Stimulated activated CD8-positive, alpha-beta memory T cell treated with anti-CD3 and anti-CD28 coated beads, Interleukin-12 subunit alpha, Interleukin-12 subunit beta, amount 100 ng/mL, for 4 hours (primary cell): Measurements from ENCODE around the gene MAX.

ENCODE experiments used
- DNase-seq: peaks from one replicate; pipeline ENCODE4 v3.0.0-alpha.2; 2020; ENCODE audit warnings: low read depth

MAX gene, protein sequence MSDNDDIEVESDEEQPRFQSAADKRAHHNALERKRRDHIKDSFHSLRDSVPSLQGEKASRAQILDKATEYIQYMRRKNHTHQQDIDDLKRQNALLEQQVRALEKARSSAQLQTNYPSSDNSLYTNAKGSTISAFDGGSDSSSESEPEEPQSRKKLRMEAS

DNA sequence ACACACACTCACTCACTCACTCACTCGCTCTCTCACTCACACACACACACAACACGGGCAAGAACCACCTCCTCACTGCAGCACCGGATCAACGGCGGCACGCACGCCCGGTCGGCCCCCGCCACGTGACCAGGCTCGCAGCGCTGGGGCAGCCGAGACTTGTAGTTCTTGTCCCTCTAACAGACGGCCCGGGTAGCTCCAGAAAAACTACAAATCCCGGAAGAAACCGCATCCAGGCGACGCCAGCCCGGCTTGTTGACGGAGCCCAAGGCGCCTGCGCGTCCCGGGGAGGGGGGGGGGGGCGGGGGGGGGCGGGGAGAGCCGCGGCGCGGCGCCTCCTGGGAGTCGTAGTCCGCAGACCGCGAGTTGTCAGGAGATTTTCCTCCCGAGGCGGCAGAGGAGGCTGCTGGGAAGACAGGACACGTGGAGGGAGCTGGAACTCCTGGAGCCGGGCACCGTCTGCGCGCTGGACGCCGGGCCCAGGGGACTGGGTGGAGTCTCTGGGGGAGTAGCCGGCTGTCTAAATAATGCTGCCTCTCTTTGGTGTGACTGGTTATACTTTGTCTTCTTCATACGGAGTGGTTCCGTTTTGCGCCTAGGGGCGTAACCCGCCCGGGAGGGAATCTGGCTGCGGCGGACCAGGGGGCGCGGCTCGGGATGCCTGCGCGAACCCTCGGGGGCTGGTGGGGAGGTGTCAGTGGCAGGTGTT, at the start of gene MAX:
TSS of gene MAX (minus strand) at position 77 of the 709 bp plus-strand sequence. CDS start 178 bp downstream, outside the sequence.
- DNase-seq, result peak; percentile 97

DNA sequence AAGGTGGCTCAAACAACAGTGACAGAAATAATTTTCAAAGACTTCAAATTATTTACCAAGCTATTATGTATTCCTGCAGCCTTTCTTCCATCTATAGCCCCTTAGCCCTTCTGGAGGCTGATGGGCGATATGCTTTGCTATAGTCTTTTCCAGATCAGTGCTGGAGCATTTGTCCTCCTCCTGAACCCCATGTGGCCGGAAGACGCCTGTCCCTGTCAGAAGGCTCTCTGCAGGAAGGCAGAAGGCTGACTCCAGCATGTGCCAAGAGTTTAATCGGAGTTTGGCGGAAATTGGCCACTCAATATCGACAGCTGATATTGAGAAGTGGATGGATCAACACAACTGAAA, 49.3 kb upstream of the MAX start:
- DNase-seq, result no peak

DNA sequence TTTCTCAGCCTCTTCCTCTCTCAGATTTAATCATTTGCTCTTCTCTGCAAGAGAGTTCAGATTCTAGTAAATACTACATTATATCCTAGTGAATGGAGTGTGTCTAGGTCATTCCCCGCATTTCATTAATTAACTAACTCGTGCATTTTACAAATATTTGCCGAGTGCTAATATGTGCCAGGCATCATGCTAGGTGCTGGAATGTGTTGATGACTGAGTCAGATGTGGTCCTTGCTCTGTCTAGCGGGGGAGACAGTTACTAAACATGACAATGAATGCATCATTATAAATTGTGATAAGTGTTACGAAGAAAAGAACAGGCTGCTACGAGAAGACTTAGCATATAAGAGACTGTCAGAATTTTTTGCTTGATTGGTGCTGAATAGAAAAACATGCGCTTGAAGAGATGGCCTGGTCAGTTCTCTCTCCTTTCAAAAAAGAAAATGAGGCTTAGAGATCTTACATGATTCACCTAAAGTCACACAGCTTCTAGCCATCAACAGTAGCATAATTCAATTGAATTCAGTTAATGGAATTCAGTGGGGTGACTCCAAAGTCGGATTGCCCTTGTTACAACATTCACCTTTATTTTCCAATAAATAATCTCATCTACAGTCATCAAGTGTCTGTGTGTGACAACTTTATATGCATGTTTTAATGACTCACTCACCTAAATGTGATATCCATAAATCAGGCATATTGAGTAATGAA, 48.7 kb upstream of the MAX start:
- no peak for DNase-seq

DNA sequence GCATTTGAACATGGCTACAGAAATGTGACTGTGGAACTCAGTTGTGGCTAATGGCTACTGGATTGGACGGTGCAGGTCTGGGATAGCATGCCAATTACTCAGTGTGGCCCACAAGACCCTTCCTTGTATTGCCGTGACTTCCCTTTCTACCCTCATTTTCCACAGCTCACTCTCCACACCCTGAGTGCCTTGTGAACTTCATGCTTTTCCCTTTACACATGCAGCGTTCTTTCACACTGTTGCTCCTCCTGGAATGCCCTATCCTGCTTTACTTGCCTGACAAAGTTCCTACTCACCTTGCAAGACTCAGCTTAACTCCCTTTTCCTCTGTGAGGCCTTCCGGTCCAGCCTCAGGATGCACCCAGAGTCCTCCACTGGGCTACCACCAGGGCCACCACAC, 46.8 kb upstream of the MAX start:
- no peak for DNase-seq

DNA sequence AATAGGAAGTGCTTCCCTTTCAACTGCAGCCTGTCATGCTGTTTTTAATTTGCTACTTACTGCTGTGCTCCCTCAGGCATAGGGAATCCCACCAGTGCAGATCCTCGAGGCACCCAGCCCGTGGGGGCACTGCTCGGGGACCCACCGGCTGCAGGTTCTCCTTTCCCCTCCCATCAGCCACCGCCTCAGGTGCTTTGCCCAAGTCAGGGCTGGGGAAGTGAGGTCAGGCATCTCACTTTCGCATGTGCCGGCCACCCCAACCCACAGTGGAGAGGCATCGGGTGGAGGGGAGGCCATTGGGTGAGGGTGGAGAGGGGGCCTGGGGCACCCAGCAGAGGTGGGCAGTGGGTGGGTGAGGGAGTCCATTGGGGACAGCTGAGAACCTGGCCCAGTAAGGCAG, 41.9 kb upstream of the MAX start:
- DNase-seq, result no peak

DNA sequence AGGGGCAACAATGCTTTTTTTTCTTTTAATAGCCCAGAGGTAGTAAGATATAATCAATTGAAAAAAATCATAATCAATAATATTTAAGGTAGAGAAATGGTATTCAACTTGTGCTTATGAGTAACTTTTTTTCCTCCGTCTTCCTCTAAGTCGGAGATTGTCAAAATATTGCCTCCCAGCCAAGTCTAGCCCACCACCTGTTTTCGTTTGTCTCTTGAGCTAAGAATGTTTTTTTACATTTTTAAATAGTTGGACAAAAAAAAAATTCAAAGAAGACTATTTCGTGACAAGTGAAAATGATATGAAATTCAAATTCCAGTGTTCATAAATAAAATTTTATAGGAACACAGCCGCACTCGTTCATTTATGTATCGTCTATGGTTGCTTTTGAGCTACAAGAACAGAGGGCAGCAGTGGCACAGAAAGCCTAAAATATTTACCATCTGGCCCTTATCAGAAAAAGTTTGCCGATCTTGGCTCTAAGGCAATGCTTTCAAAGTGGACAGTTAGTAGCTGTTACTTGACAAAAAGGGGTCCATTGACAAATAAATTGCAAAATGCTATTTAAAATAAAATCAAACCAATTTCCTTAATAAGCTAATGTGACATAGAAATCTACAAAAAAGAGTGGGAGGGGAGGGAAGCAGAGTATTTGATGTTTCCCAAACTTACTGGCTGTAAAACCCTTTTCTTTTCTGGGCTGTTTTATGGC, 40.8 kb upstream of the MAX start:
- no peak for DNase-seq

DNA sequence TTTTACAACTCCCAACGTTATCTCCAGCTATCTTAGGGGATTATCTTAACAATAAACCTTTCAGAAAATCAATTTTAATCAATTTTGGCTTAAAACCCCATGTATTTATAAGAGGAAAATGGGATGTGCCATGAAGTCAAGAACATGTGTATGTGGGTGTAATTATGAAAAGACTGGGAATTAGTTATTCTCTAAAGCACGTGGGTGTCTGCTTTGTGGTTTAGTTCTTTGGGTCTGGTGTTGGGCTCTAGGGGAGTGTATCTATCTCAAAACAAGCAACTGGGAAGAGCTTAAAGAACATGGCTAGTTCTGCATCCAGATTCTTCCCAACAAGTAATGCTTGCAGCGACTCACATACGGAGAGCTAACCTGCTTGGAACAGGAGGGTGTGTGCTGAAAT, 40.1 kb upstream of the MAX start:
- DNase-seq, result no peak

DNA sequence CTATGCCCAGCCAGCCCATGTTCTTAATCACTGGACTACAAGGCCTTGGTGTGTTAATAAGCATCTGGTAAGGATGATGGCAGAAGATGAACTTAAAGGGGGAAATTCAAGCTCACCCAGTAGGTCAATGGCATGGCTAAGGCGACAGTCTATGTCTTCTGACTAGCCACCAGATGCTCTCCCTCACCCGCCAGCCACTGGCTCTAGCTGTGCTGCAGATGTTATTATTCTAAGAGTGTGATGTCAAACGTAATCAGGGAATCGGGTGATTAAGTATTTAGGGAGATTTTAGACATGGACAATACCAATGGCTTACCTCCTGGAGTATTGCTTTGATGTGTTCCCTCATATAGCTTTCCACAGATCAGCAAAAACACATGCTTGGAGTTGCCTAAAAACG, 39.2 kb upstream of the MAX start:
- DNase-seq, result no peak

DNA sequence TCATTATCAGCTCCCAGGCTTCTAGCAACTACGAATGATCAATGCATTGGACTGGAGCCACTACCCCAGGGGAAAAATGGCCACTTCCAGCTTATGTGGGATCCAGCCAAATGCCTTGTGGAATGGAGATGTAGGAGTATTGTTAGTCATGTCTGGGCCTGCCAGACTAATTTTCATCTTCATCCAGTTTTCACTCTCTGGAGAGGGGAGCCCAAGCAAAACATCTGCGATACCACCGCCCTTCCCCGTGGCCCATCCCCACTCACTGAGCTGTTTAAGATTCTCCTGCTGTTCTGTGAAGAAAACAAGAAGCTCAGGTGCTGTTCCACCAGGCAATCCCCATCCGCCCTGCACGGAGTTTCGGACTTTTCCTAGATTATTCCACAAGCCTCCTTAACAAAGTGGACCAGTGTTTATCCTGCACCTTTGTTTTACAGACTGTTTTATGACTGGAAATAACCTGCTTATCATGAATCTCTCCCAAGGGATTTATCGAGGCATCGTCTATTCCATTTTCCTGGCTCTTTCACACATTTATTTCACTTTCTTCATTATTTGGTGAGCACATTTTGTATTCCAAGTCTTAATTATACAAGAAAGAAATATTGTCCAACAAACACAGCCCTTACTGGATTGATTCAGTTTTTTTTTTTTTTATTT, 35.5 kb upstream of the MAX start:
- DNase-seq, result no peak

DNA sequence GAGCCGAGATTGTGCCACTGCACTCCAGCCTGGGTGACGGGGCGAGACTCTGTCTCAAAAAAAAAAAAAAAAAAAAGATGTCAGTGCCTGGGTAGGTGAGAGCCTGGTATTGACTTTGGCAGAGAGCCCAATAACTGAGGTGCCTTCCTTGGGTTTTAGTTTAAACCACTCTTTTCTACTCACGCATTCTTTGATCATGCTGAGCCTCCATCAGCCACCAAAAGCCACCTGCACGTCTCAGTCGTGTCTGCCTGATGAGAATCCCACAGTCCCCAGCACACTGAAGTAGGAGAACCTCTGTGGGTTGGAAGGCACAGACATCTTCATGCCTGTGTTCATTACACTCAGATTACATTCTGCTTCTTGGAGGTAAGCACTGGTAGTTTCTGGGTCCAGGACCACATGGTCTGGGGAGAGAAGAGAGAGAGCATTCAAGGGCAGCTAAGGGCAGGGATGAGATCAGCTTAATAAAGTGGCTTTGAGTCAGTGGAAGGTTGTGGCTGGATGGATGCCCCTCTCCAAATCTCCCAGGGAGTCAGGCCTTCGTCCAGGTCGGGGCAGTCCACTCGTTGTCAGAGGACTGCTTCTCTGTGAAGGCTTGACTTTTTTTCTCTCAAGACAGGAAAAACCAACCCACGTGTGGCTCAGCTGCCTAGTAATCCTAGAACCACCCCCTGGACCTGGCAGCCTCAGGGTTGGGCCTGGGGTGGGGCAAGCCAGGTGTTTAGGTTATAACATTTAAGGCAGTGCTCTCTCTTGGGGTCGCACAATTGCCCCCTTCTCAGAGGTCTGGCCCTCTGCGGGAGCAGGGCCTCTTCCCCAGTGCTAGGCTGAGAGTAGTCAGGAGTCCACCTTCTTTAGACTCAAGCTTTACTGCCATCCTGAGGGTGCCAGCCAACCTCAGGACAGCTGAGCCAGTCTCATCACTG, 32.6 kb upstream of the MAX start:
- DNase-seq, result no peak

DNA sequence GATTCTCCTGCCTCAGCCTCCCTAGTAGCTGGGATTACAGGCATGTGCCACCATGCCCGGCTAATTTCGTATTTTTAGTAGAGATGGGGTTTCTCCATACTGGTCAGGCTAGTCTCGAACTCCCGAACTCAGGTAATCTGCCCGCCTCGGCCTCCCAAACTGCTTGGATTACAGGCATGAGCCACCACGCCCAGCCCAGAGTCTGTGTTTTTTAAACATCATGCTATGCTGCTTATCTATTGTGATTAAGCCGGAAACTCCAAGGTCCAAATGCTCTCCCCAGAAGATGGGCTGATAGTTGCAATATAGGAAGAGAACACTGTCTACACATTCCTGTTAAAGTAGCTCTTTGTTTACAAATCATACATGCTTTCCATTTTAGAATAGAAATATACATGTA, 30.5 kb upstream of the MAX start:
- no peak for DNase-seq

DNA sequence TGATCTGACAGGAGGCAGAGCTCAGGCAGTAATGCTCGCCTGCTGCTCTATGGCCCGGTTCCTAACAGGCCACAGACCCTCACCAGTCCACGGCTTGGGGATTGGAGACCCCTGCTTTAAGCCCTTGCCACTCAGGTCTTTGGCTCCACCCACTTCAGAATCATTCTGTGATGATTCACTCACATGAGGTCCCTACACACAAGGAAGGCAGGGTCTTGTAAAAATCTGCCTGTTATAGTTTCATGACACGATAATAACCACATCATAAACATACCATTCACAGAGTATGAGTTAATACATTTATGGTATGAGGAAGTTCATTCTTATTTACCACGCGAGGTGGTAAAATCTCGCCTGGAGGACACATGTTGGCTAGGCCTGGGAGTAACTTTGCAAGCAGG, 29.0 kb upstream of the MAX start:
- DNase-seq, result no peak

DNA sequence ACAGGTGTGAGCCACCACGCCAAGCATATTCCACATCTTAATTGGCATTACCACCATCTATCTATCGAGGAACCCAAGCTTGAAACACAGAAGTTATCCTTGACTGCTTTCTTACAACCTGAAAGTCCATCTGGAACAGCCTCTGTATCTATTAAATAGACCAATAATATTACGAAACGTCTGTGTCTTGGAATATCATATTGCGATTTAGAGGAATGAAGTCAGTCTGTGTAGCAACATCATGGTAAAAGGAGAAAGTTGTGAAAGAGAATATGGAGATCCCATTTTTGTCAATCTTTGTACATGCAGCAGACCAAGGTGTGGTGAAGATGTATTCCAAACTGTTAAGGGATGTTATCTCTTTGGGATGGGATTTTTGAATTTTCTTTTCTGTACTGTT, 25.8 kb upstream of the MAX start:
- no peak for DNase-seq

DNA sequence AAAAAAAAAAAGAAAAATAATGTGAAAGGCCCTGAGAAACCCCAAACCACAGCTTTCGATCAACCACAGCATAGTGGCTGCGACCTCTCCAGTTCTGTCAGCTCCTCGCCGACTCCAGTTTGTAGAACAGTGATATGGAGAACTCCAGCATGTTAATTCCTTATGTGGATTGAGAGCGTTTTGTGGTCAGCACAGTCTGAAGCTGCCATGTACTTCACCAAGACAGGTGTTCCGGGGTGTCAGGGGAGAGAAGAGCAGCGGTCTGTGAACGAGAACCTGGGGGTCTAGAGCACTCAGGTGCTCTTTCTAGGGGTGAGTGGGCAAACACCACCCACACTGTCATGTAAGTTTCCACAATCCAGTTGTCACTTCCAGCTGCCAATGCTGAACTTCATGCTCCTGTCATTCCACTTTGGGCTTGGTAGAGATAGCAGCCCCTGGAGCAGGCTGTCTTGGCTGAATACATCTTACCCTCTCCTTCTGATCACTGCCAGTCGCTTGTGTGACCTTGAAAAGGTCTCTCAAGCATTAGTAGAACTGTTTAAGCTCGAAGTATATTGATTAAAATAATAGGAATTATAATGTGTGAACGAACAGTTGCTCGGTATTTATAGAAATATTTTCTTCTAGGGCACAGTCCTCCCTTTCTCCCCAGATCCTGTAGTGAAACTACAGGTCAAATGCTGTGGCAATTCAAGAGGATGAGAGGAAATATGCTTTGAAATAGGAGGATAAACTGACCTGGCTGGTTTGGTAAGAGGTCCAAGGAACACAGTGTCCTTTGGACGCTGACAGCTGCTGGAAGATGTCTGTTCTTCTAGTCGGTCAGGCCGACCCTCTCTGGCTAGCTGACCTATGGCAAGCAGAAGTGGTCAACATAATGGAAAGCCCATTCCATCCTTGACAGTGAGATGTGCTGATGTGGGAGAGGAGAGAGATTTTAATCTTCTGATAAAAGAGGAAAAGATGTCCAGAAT, 15.7 kb upstream of the MAX start:
- no peak for DNase-seq

DNA sequence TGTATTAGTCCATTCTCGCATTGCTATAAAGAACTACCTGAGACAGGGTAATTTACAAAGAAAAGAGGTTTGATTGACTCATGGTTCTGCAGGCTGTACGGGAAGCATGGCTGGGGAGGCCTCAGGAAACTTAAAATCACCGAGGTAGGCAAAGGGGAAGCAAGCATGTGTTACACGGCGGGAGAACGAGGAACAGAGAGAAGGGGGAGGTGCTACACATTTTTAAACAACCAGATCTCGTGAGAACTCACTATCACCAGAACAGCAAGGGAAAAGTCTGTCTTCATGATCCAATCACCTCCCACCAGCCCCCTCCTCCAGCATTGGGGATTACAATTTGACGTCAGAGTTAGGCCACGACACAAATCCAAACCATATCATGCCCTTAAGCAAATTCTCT, 13.3 kb upstream of the MAX start:
- DNase-seq, result no peak

DNA sequence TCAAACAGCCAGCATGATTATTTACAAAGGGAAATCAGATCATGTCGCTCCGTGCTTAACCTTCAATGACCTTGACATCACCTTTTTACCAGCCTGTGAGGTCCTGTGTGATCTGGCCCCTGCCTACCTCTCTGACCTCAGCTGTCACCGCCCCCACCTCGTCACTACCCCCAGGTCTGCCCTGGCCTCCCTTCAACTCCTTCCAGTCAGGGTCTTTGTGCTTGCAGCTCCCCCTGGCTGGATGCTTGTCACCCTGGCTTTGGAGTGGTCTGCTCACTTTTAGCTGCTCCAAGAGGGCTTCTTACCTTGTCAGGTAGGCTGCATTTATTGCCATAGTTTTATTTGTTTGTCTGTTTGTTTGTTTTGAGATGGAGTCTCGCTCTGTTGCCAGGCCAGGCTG, 8.2 kb upstream of the MAX start:
- no peak for DNase-seq

DNA sequence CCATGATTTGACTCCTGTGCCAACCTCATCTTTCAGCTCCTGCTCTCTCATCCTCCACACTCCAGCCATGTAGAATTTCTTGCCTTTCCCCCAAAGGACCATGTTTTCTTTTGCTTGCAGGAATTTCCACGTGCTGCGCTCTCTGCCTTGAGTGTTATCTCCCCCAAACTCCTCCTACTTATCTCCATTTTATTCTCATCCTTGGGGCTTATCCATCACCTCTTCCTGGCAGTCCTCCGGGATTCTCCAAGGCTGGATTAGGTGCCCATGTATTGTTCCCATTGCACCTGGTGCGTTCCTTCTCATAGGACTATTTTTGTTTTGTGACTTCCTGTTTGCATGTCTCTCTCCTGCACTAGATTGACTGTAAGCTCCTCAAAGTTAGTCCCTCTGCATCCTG, 7.0 kb upstream of the MAX start:
- no peak for DNase-seq

DNA sequence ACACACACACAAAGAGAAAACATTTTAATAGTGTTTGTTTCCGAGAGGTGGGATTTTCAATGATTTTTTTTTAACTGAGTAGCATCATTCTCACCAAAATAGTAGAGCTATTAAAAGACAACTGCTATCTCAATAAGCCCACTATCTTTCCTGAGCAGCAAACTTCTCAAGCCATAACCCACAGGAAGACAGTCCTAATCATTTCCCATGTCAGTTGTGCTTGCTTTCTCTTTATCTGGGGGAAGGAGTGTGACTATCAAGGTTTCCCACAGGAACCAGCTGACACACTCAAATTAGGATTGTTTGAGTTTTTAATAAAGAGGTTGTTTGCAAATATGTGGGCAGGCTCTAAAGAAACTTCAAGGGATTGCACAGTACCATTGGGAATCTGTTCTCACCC, 4.9 kb upstream of the MAX start:
- no peak for DNase-seq

DNA sequence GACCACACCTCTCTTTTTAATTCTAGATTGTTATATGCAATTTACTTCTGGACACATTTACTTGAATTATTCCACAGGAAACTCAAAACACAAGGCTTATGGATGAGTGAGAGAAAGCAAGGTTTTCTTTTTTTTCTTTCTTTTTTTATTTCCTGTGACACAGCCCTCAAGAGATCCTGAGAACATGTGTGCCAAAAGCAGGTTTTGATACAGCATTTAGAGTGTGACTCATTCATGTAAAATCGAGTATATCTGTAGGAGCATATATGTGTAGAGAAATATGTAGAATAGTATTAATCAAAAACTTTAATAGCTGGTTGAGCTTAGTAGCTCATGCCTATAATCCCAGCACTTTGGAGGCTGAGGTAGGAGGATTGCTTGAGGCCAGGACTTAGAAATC, 4.4 kb upstream of the MAX start:
- no peak for DNase-seq

DNA sequence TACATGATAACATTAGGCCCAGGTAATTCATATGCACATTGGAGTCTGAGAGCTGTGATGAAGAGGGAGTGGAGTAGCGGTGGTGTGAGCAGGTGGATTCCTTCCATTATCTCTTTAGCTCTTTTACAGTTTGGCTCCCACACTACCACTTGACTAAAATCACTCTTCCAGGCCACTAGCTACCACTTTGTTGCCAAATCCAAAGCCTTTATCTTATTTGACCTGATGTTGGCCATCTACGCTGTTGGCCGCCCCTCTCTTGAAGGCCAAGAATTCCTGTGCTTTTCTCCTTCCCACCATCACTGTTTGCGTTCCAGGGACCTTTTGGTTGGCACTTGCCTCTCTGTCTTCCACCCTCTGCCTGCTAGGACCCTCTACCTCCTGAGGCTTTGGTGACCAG, 4.0 kb upstream of the MAX start:
- DNase-seq, result no peak
